Stimulated activated CD8-positive, alpha-beta memory T cell treated with anti-CD3 and anti-CD28 coated beads, Interleukin-7, amount 100 ng/mL, for 1 hour (primary cell): ENCODE measurements around the gene ZBTB47.

Source experiments
- DNase-seq, 2 donors: peaks; one replicate each; pipeline ENCODE4 v3.0.0-alpha.2; 2020; ENCODE audit warnings: low read depth in 2 of 2

Gene ZBTB47

DNA sequence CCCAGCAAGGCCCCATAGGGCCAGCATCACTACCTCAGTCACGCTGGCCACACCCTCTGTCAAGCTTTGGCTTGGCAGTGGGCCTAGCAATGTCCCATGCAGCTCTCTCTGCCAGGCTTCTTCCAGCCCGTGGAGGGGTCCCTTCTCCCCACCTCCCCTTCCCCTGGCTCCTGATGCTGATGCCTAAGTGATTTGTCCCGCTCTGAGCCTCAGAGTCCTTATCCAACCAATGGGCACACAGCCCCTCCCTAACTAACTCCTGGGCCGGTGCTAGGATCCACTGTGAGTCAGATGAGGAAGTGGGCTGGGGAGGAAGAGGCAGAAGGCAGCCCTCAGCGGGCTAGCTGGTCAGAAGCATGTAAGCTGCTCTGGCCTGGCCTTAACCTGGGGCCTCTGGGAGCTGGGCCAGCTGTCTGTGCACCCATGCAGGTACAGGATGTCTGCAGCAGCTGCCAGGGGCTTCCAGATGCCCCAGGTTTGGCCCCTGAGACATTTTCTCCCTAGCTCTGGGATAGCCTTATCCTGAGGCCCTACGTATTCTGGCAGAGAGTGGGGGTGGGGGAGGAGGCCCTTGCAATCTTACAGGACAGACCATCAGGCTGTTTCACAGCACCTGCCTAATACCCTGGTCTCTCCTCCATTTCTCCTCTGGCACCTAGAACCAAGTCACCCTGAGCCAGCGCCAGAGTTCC is 740 bp upstream of the ZBTB47 start:
- DNase-seq, result no peak

DNA sequence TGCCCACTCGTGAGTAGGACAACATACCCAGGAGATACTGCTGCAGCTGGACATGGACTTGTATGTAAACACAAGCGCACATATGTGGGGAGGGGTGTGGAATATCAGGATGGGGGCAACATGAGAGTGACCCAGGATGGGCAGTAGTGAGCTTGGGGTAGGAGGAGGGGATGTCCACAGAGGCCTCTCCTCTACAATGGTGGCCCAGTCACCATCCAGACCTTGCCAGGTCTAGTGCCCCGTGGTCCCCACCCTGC is 266 bp upstream of the ZBTB47 start:
- DNase-seq, result no peak

DNA sequence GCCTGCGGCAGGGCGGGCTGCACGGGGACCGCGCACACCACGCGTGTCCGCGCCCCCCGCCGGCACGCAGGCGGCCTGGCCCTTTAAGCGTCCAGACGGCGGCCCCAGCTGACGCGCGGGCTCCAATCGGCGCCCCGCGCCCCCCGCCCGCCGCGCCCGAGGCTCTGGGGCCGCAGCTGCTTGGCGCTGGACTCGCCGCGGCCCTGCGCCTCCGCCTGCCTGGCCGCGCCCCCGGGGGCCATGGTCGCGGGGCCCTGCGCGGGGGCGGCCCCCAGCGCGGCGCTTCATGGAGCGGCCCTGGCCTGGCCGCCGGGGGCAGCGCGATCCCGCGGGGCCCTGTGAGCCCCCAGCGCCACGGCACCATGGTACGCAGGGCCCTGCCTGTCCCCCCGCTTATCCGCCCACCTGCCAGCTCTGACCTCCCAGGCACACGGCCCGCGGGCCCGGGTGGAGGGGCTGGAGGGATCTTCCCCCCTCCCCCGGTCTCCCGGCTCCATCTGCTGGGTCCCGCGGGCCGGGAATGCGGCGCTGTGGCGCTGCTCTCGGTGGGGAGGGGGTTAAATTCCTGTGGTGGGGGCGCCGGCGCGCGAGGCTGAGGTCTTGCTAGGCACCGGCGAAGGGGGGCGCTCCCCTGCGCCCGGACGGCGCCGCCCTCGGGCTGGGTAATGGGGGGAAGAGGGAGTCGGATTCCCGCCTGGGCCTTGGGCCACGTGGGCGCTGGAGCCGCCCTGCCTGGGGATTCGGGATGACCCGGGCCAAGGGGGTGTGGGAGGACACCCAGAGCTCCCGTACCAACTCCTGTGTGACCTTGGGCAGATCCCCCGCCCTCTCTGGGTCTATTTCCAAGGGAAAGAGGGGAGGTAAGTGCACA is 1.1 kb downstream of the ZBTB47 start:
- DNase-seq, result no peak

DNA sequence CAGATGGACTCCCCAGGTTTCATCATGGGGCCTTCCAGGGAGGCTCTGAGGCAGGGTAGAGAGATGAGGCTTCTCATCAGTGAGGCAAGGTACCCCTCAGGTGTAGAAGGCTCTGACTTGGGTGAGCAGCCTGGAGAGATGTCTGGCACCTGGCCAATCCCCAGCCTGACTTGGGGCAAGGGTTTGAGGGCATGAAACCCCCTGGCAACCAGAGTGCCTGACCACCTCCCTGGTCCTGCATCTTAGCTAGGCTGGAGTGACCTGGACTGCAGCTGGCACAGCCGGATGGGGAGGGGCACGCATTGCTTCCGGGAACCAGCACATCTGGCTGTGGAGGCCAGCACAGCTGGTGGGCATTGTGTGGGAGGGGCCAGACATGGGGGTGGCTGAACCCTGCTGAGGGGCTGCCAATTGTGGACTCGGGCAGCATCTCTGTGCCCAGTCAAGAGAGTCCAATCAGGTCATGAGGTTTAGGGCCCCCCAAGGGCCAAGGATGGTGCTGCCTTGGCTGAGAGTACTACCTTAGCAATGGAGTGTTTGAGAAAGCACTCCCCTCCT is 1.9 kb downstream of the ZBTB47 start:
- DNase-seq, result no peak

DNA sequence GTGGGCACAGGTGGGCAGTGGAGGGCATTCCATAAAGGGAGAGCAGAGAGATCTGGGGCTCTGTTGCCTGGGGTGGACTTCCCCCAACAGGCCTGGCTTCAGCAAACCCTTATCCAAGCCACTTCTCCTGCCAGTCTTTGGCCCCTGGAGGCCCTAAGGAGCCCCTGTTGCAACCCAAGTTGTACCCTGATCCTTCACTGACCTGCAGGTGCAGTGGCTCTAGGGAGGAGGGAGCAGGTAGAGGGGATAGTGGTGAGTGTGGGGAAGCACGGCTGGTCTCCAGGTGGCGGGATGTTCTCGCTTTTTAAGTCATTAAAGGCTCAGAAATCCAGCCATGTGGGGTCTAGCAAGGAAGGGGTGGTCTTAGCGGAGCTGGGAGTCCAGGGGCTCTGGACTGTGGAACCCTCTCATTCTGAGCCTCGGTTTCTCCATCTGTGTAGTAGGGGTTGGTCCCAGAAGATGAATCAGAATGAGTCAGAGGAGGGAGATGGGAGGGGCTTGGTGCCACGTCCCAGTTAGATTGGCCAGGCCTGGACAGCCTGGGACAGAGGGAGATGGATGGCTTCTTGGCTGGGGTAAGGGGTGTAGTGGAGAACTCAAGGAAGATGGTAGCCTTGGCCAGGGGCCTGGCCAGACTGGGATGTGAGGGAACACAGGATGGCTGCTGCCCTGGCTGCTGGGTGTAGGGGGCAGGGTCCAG is 2.6 kb downstream of the ZBTB47 start:
- DNase-seq, result no peak

DNA sequence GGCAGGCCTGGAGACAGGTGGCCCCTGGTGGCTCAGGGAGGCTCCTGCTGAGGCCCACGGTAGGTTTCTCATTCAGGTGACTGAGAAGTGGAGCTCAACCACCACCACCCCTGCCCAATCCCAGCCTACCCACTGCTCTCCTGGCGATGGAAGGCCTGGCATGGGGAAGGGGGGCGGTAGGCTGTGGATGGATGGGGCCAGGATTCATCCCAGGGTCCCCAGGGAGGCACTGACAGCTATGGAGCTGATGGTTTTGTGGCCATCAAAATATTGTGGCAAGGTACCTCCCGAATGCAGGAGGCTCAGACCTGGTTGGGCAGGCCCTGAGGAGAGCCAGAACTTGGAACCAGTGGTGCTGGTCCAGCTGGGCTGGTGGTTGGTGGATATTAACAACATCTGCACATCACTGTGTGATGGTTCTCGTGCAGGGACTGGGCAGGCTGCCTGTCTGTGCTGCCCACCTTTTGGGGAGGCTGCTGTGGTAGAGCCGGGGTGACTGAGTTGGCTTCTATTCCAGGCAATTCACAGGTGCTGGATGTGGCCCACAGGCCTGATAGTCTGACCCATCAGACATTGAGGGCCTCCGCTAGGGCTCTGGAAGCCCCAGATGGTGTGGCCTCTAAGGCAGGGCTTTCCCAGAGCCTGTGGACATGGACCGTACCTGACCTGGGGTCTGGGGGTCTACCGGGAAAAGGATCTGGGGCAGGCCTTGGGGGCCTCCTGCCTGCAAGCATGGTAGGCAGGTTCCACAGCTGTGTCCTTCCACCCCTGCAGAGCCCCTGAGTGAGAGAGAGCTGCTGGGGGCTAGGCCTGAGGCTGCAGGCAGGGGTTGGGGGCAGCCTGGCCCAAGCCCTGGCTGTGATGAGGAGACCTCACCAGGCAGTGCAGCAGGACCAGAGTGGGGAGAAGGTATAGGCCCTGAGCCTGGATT is 3.4 kb downstream of the ZBTB47 start:
- no peak for DNase-seq

DNA sequence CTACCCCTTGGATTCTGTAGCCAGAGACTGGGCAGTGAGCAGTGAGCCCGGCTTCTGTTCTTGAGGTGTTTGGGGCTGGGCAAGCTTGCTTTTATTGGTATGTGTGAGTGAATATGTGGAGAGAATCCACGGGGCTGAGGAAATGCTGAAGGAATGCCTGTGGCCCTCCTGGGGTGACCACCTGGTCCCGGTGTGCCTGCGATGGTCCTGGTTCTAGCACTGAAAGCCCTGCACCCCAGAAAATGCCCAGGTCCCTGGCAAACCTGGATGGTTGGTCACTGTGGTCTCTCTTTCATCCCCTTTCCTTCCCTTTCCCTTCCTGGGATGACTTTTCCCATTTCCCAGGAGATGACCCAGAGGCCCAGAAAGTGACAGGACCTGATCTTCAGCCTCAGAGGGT is 4.2 kb downstream of the ZBTB47 start:
- DNase-seq, result no peak

DNA sequence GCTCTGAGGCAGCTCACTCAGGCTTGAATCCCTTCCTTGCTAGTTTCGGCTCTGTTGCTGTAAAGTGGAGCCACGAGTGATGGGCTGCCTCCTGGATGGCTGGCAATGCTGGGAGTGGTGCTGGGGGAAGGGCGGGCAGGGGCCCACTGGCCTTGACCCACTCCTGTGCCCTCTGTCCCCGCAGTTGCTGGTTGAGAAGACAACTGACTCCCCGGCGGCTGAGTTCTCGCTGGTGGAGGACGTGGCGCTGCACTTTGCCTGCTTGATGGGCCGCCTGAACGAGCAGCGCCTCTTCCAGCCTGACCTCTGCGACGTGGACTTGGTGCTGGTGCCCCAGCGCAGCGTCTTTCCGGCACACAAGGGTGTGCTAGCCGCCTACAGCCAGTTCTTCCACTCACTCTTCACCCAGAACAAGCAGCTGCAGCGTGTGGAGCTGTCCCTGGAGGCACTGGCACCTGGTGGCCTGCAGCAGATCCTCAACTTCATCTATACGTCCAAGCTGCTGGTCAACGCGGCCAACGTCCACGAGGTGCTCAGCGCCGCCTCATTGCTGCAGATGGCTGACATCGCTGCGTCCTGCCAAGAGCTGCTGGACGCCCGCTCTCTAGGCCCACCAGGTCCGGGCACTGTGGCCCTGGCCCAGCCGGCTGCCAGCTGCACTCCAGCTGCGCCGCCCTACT is 4.7 kb downstream of the ZBTB47 start:
- no peak for DNase-seq

DNA sequence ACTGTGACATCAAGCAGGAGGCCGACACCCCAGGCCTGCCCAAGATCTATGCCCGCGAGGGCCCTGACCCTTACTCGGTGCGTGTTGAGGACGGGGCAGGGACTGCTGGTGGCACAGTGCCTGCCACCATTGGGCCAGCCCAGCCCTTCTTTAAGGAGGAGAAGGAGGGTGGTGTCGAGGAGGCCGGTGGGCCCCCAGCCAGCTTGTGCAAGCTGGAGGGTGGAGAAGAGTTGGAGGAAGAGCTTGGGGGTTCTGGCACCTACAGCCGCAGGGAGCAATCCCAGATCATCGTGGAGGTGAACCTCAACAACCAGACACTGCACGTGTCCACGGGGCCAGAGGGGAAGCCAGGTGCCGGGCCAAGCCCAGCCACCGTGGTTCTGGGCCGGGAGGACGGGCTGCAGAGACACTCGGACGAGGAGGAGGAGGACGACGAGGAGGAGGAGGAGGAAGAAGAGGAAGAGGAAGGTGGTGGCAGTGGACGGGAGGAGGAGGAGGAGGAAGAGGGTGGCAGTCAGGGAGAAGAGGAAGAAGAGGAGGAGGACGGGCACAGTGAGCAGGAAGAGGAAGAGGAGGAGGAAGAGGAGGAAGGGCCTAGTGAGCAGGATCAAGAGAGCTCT is 5.4 kb downstream of the ZBTB47 start:
- no peak for DNase-seq

DNA sequence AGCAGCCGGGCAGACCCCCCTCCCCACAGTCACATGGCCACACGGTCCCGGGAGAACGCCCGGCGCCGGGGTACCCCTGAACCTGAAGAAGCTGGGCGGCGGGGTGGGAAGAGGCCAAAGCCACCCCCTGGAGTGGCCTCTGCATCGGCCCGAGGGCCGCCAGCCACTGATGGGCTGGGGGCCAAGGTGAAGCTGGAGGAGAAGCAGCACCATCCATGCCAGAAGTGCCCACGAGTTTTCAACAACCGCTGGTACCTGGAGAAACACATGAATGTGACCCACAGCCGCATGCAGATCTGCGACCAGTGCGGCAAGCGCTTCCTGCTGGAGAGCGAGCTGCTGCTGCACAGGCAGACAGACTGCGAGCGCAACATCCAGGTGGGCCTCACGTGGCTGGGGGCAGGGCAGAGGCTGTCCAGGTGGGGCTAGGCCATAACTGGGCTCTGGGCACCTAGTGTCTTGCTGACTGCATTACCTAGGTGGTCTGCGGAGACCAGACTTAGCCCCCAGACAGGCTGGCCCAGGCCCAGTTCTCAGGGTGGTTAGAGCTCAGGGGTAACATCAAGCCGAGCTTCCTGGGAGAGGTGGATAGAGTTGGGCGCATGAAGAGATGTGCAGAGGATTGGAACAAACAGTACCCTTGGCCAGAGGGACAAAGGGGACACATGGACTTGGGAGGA is 6.1 kb downstream of the ZBTB47 start:
- DNase-seq, result no peak

DNA sequence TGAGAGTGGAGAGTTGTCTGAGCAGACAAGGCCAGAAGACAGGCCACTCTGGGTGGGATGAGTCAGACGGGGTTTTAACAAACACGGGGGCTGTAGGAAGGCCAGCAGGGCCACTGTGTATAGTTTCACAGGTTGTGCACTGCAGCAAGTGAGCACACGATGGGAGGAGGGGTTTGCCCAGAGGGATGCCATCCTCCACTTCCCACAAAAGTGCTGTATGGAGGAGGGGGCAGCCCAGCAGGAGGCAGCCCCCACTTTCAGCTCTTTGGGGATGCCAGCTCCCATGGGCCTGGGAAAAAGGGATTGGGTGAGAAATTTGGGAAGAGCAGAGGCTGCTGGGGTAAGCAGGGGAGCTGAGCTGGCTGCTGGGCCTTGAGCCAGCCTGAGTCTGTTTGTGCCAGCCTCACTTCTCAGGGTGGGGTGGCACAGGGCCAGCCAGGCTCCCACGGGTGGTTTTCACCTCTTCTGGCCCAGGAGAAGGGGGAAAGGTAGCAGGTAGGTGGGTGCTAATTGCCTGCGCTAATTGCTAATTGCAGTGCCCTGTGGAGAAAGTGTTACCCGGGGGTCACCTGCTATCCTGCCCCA is 6.7 kb downstream of the ZBTB47 start:
- DNase-seq, result no peak

DNA sequence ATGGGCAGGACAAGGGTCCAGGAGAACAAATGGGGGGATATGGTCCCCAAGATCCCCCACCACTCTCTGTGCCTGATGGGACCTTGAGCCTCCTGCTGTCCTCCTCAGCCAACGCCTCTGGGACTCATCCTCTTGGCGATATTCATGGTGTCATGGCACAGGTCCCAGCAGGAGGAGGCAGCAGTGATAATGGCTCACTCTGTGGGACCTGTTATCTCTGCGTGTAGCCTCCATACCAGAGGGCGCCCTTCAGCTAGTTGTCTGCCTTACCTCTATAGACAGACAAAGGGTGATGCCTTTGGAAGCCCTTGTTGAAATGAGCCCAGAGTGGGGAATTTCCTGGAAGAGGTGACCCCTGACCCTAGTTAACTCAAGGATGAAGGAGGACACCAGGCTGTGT is 7.4 kb downstream of the ZBTB47 start:
- DNase-seq, result no peak

DNA sequence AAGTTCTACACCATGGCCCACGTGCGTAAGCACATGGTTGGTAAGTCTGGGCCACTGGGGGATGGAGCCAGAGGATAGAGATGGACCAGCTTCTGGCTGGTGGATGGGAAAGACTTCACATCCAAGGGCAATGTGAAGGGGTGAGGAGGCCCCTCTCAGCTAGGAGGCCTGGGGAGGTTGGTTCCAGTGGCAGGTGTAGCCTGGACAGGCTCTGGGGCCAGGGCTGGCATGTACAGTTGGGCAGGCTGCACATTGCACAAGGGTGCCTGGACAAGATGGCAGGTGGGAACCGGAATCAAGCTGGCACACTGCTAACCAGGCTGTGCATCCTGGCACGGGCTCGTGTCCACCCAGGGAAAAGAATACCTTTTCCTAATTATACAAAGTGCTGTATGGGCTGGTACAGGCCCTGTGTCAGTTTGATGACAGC is 8.1 kb downstream of the ZBTB47 start:
- no peak for DNase-seq

DNA sequence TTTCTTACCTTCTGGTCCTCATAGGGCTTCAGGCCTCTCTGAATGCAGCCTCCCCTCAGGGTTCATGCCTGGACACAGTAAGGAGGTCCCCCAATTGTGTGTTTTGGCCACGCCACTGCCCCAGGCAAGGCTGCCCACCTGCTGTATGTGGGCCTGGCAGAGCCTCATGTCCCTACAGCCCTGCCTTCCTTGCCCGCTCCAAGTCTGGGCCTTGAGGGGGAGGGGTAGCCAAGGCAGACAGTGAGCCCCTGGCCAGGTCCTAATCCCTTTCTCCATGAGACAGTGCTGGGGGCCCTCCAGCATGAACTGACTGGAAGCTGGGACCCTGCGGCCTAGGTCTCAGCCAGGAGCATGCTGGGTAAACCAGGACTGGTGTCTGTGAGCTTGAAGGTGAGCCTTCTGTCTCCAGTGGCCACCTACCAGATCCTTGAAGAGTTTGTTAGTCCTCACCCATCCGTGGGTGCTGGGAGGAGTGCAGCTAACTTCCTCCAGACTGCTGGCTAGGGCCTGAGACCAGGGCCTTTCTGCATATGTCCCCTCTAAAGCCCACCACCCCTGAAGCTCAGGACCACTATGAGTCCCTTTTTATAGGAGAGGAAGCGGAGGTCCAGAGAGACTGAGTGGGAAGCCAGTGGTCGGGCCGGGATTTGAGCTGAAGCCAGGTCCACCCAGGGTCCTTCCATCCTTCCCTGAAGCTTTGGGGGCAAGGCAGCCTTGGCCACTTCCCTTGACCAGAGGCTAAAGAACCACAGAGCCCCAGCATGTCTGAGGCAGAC is 8.7 kb downstream of the ZBTB47 start:
- no peak for DNase-seq

DNA sequence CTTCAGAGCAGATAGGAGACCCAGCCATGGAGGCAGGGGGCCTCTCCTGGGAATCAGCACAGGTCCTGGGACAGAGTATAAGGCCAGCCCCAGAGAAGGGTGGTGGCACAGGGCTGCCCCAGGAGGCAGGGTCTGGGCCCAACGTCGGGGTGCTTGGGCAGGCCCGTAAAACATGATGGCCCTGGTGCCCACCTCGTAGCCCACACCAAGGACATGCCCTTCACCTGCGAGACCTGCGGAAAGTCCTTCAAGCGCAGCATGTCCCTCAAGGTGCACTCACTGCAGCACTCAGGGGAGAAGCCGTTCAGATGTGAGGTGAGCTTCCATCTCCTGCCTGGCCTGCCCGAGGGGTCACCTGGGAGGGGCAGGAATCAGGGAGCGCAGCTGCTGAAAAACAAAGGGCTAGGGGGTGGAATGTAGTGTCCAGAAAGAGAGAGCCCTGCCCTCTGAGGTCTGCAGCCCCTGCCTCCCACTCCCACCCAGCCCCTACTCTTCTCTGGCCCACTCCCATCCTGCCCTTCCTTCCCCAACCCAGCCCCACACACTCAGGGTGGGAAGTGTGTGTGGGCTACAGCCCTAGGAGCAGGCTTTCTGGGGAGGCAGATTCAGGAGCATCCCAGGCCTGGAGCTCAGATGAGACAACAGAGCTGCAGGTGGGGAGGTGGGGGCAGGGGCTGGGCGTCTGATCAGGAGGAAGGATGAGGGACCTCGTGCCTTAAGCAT is 9.5 kb downstream of the ZBTB47 start:
- DNase-seq, result no peak

DNA sequence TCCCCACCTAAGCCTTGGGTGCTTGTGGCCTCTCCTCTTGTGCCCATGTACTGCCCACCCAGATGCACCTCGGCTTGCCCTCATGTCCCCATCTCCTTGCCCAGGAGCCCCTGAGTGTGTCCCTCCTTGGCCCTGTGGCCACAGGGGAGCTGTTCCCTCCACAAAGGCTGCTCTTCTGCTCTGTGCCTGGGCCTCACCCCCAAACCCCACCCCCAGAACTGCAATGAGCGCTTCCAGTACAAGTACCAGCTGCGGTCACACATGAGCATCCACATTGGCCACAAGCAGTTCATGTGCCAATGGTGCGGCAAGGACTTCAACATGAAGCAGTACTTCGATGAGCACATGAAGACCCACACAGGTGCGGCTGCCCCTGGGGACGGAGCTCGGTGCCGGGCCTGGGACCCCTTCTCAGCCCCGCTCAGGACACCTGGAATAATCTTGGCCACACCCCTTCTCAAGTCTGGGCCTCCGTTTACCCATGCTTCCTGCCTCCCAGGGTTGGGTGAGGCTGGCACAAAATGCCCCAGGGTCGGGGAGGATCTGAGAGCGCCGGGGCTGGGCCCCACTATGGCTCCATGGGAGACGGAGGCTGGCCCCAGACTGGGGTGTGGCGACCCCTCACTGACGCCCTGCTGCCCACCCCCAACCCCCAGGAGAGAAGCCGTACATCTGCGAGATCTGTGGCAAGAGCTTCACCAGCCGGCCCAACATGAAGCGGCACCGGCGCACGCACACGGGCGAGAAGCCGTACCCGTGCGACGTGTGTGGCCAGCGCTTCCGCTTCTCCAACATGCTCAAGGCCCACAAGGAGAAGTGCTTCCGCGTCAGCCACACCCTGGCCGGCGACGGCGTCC is 10.3 kb downstream of the ZBTB47 start:
- DNase-seq, result no peak

DNA sequence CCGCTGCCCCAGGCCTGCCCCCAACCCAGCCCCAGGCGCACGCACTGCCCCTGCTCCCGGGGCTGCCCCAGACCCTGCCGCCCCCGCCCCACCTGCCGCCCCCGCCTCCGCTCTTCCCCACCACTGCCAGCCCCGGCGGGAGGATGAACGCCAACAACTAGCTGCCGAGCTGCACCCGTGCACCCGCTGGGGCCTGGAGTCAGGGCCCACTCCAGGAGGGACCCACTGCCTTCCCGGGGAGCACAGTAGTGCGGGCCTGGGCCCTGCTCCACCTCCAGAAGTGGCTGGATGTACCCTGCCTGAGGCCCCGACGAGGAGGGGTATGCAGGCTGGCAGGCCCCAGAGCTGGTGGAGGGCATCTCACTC is 10.9 kb downstream of the ZBTB47 start:
- DNase-seq, result no peak
